Liver (tissue), 9 donors: ENCODE data around the gene CDON. TPM values are rescaled to one million over a fixed set of nuclear protein-coding genes. Genes with fewer than 3 reads are reported as not detected.

Source experiments
- DNase-seq: peaks from one replicate; pipeline ENCODE4 v3.0.0-alpha.2; 2017; ENCODE audit warnings: low spot score
- H3K27ac ChIP-seq, 2 donors: one replicate each; pipeline ENCODE4 v1.7.0; 2013; ENCODE audit warnings: inconsistent platforms in 2 of 2, low read length in 2 of 2, control low read depth in 1 of 2, low read depth in 1 of 2, mild to moderate bottlenecking in 1 of 2
- H3K27me3 ChIP-seq, 4 donors: one replicate each; pipeline versions ENCODE4 v1.6.1 to v1.7.0; 2013; ENCODE audit warnings: low read length in 3 of 4, inconsistent platforms in 1 of 4, mild to moderate bottlenecking in 1 of 4, moderate library complexity in 1 of 4; ENCODE audit not compliant: control insufficient read depth in 4 of 4, insufficient read depth in 4 of 4
- H3K36me3 ChIP-seq, 4 donors: one replicate each; pipeline versions ENCODE4 v1.6.1 to v1.7.0; 2013; ENCODE audit warnings: low read length in 3 of 4, mild to moderate bottlenecking in 3 of 4, low read depth in 1 of 4, moderate library complexity in 1 of 4; ENCODE audit not compliant: control insufficient read depth in 4 of 4, insufficient read depth in 3 of 4
- H3K4me1 ChIP-seq, 4 donors: one replicate each; pipeline versions ENCODE4 v1.6.1 to v1.7.0; 2013; ENCODE audit warnings: low read length in 3 of 4, mild to moderate bottlenecking in 3 of 4, moderate library complexity in 1 of 4; ENCODE audit not compliant: control insufficient read depth in 4 of 4, insufficient read depth in 4 of 4
- H3K4me3 ChIP-seq, 3 donors: one replicate each; pipeline versions ENCODE4 v1.6.1 to v1.7.0; 2013; ENCODE audit warnings: low read length in 3 of 3, control low read depth in 1 of 3, low read depth in 1 of 3, mild to moderate bottlenecking in 1 of 3
- H3K9ac ChIP-seq, 2 donors: one replicate each; pipeline ENCODE4 v1.7.0; 2013; ENCODE audit warnings: low read length in 2 of 2, mild to moderate bottlenecking in 2 of 2, moderate library complexity in 2 of 2, control low read depth in 1 of 2, low read depth in 1 of 2
- H3K9me3 ChIP-seq, 4 donors: one replicate each; pipeline versions ENCODE4 v1.6.1 to v1.7.0; 2013; ENCODE audit warnings: low read length in 3 of 4; ENCODE audit not compliant: control insufficient read depth in 4 of 4
- ATF3 ChIP-seq: IDR thresholded peaks from 2 replicates; pipeline ENCODE4 v1.6.1; 2016; ENCODE audit warnings: antibody characterized with exemption
- CTCF ChIP-seq: fragments of 150-350 bp; IDR thresholded peaks from 2 replicates; pipeline ENCODE4 v1.5.1; 2017; ENCODE audit warnings: improper control_type of control experiment, low read depth, low read length; ENCODE audit not compliant: missing input control
- FOXA1 ChIP-seq: IDR thresholded peaks from 2 replicates; pipeline ENCODE4 v1.6.1; 2016; ENCODE audit warnings: antibody characterized with exemption
- FOXA2 ChIP-seq: IDR thresholded peaks from 2 replicates; pipeline ENCODE4 v1.6.1; 2016; ENCODE audit warnings: antibody characterized with exemption
- HNF4A ChIP-seq, 2 donors: conservative IDR thresholded peaks; 2 replicates each; pipeline ENCODE4 v1.6.1; 2016; ENCODE audit warnings: antibody characterized with exemption in 2 of 2, mild to moderate bottlenecking in 2 of 2
- HNF4G ChIP-seq: IDR thresholded peaks from 2 replicates; pipeline ENCODE4 v1.6.1; 2016; ENCODE audit warnings: antibody characterized with exemption
- NR2F2 ChIP-seq: IDR thresholded peaks from 2 replicates; pipeline ENCODE4 v1.6.1; 2016; ENCODE audit warnings: antibody characterized with exemption
- RAD21 ChIP-seq, 2 donors: IDR thresholded peaks; 2 replicates each; pipeline ENCODE4 v1.6.1; 2016; ENCODE audit warnings: antibody characterized with exemption in 2 of 2, mild to moderate bottlenecking in 2 of 2
- REST ChIP-seq: IDR thresholded peaks from 2 replicates; pipeline ENCODE4 v1.6.1; 2016; ENCODE audit warnings: antibody characterized with exemption, mild to moderate bottlenecking
- RXRA ChIP-seq, 2 donors: IDR thresholded peaks; 2 replicates each; pipeline ENCODE4 v1.6.1; 2017 to 2018; ENCODE audit warnings: antibody characterized with exemption in 2 of 2, mild to moderate bottlenecking in 1 of 2
- SP1 ChIP-seq: IDR thresholded peaks from 2 replicates; pipeline ENCODE4 v1.6.1; 2018; ENCODE audit warnings: antibody characterized with exemption, mild to moderate bottlenecking
- TAF1 ChIP-seq: conservative IDR thresholded peaks from 2 replicates; pipeline ENCODE4 v1.6.1; 2016; ENCODE audit warnings: antibody characterized with exemption, mild to moderate bottlenecking
- YY1 ChIP-seq: IDR thresholded peaks from 2 replicates; pipeline ENCODE4 v1.6.1; 2016; ENCODE audit warnings: antibody characterized with exemption, mild to moderate bottlenecking
- ZBTB33 ChIP-seq: IDR thresholded peaks from 2 replicates; pipeline ENCODE4 v1.6.1; 2016; ENCODE audit warnings: antibody characterized with exemption
- WGBS: extraction: QIAGEN DNeasy Blood & Tissue Kit; methylation state at CpG from one replicate; pipeline ENCODE4 v1.1.7; 2013; 5-methylcytosine and 5-hydroxymethylcytosine counted together
- polyA plus RNA-seq, 2 donors: library from polyadenylated mRNA; stranded (reverse) in 1 of 2; unstranded in 1 of 2; fragments of 200-250 nt in 1 of 2; fragments of >200 nt in 1 of 2; fragmentation: Nextera tagmentation in 1 of 2; extraction: Ambion mirVana in 1 of 2; gene quantifications; one replicate each; pipeline versions ENCODE4 v1.2.1 to v1.2.3, GENCODE V29; 2013 to 2015
- total RNA-seq, 2 donors: library from RNA; depleted of rRNA; stranded (reverse); fragments of >200 nt; gene quantifications; one replicate each; pipeline ENCODE4 v1.2.3, GENCODE V29; 2014
- donor health status: healthy.
- donor health status: healthy.
- donor health status: healthy.
- donor health status: healthy.
- donor health status: healthy.

The CDON gene
- total and polyA plus RNA-seq, 4 donors: 0.69 to 7.4 (median 3.9) TPM

GRCh38 chr11:126011265-126011664 is 51.4 kb downstream of the CDON start:
- H3K9me3 ChIP-seq: no peaks in the 10 kb centered on the region
- H3K27ac ChIP-seq: no peak overlapping the region
- H3K27me3 ChIP-seq: no peaks in the 10 kb centered on the region
- WGBS: 75% methylated on average over 3 of the region's 3 CpGs
- no peak overlapping the region for H3K9ac ChIP-seq
- no peak for DNase-seq
- H3K4me1 ChIP-seq: no peaks in the 10 kb centered on the region
- H3K36me3 ChIP-seq: peaks cover 0 to 2% (median 0%) of the 10 kb centered on the region in 4 donors
- H3K4me3 ChIP-seq: no peak overlapping the region
- no peak for TF ChIP-seq RAD21 (IDR thresholded peaks at IDR 0.05)
- TF ChIP-seq RXRA (IDR thresholded peaks at IDR 0.05): no peak
- TF ChIP-seq ATF3: no peak
- no peak for TF ChIP-seq SP1
- TF ChIP-seq CTCF: no peak
- TF ChIP-seq FOXA2: no peak
- TF ChIP-seq FOXA1: no peak
- TF ChIP-seq HNF4G: no peak
- TF ChIP-seq REST: no peak
- no peak for TF ChIP-seq ZBTB33
- TF ChIP-seq TAF1: no peak
- no peak for TF ChIP-seq YY1
- no peak for TF ChIP-seq HNF4A (conservative IDR thresholded peaks at IDR 0.05)
- no peak for TF ChIP-seq NR2F2

- H3K27ac ChIP-seq: no peak overlapping the region
- TF ChIP-seq REST (no peak), SP1 (no peak)
Measured at GRCh38 chr11:126008956-126009355, 53.7 kb downstream of the CDON start.

More at GRCh38 chr11:126008956-126009355, 53.7 kb downstream of the CDON start:
- Histone ChIP-seq H3K4me3 (no peak overlapping the region), H3K4me1 (no peaks in the 10 kb centered on the region), H3K9ac (no peak overlapping the region), H3K9me3 (no peaks in the 10 kb centered on the region), H3K36me3 (no peaks in the 10 kb centered on the region), H3K27me3 (no peaks in the 10 kb centered on the region)
- DNase-seq: no peak
- WGBS: 94% methylated on average over 8 of the region's 8 CpGs
